GM11168 (cell line): ENCODE data around the gene SLC9B1.
"Not testable (repeated sequence)": the region's sequence is repeated elsewhere in the genome, so short reads cannot be mapped to it uniquely, and the experiment has no call there.

Source experiments
- in situ Hi-C: fragments of 300-500 bp; cut with MboI; formaldehyde crosslinking; loops from one replicate; pipeline ENCODE4 v1.12.0; 2022; ENCODE audit warnings: low sequenced_read_pairs; ENCODE audit not compliant: unreplicated experiment

SLC9B1 gene

GRCh38 chr4:103012551-103012950 is 7.0 kb downstream of the SLC9B1 start:
- in situ Hi-C loops = loop anchor here (10.0 kb wide), 1 partner anchor 668 kb away; the partner anchor contains the start of gene SLC39A8

DNA sequence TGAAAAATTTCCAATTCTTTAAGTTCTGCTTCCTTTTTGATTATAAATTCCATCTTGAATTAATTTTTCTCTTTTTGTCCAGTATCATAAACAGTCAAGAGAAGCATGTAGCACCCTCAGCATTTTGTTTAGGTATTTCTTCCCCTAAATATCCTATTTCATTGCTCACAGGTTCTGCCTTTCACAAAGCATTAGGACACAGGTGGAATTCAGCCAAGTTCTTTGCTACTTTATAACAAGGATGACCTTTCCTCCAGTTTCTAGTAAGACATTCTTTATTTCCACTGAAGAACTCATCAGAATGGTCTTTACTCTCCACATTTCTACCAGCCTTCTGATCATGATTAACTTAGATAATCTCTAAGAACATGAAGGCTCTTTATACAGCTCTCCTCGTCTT is 7.4 kb downstream of the SLC9B1 start:
- in situ Hi-C loops = loop anchor here (10.0 kb wide), 1 partner anchor 667 kb away; the partner anchor contains the start of gene SLC39A8

DNA sequence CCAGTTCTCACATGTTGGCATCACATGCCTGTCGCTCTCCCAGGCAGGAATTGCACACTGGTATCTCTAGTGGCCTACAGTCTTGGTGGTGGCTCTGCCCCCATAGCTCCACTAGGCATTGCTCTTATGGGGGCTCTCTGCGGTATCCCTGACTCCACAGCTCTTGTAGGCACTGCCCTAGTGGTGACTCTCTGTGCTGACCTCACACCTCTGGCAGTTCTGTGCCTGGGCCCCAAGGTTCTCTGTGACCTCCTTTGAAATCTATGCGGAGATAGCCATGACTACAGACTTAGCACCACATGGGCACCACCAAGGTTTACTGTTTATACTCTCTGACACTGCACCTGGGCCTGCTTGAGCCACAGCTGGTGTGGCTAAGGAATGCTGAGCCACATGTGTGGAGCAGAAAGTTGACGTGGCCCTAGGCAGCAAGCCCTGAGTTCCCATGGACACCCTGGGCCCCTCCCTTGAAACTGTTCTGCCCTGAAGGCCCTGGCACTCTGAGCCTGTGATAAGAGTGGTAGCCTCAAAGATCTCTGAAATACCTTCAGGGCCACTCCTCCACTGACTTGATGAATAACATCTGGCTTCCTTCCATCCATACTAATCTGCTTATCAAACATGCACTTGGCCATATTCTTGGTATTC is 8.0 kb downstream of the SLC9B1 start:
- in situ Hi-C loops = loop anchor here (10.0 kb wide), 1 partner anchor 667 kb away; the partner anchor contains the start of gene SLC39A8

GRCh38 chr4:103010804-103011203 is 8.7 kb downstream of the SLC9B1 start:
- in situ Hi-C loops = loop anchor here (10.0 kb wide), 1 partner anchor 666 kb away; the partner anchor contains the start of gene SLC39A8

DNA sequence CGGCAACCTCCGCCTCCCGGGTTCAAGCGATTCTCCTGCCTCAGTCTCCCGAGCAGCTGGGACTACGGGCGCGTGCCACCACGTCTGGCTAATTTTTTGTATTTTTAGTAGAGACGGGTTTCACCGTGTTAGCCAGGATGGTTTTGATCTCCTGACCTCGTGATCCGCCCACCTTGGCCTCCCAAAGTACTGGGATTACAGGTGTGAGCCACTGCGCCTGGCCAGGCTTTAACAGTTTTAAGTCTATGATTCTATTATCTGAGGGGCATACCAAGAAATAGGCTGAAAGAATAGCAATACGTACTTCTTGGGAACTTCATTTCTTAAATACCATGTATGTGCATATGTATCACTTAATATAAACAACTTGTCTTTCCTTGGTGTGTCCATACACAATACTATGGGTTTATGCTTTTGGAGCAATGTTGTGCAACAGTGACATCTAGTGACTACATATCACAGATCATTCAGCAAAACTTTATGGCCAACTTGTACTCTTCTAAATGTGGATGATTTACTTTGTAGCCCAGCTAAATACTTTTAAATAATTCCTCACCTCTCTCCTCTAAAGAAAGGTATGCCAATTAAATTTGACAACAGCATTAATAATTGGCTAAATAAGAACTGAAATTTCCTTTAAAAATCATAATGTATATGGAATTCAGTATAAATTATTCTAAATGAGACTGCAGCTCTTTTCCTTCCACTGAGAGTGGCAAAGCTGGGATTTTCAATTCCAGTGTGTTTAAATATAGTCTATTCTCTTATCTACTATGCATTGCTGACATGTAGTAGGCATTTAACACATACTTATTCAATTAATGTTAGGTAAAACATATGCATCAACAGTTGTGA is 10.4 kb downstream of the SLC9B1 start:
- in situ Hi-C loops = loop anchor here (5.0 kb wide), 1 partner anchor 387 kb away; no protein-coding TSS in a partner anchor

GRCh38 chr4:103002551-103002950 is 17.0 kb downstream of the SLC9B1 start:
- in situ Hi-C loops = loop anchor here (5.0 kb wide), 1 partner anchor 560 kb away; no protein-coding TSS in a partner anchor

- in situ Hi-C loops = no loop called here
Observed at GRCh38 chr4:102994803-102995202, 24.7 kb downstream of the SLC9B1 start.

DNA sequence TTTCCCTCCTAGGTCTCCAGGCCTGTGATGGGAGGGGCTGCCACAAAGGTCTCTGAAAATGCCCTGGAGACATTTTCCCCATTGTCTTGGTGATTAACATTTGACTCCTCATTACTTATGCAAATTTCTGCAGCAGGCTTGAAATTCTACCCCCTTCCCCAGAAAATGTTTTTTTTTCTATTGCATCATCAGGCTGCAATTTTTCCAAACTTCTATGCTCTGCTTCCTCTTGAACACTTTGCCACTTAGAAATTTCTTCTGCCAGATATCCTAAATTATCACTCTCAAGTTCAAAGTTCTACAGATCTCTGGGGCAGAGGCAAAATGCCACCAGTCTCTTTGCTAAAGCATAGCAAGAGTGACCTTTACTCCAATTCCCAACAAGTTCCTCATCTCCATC is 25.5 kb downstream of the SLC9B1 start:
- in situ Hi-C loops = not testable (repeated sequence)

DNA sequence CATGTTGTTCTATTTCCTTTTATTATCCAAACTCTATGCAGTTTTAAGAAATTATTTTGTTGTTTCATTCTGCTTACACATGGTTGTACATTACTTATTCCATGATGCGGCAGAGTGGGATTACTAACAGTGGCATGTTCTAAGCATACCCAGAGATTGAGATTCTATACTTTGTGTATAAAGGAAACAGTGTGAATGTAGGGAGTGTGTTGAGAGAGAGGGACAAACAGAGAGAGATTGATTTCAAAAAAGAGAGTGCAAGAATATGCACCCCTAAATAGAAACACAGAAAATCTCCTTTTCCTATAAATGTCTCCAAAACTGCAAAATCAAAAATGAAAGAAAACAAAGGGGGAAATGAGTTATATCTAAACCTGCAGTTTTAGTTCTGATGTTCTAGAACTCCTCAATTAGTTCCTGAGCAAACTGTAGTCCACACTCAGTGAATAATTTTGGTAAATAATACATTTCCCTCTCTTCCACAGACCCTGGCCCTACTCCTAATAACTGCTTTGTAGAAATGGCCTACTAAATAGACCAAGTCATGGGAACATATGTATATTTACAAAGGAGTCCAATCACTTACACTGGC is 31.0 kb downstream of the SLC9B1 start:
- in situ Hi-C loops = no loop called here

- in situ Hi-C loops = no loop called here
Observed at GRCh38 chr4:102981005-102981404, 38.5 kb downstream of the SLC9B1 start.

DNA sequence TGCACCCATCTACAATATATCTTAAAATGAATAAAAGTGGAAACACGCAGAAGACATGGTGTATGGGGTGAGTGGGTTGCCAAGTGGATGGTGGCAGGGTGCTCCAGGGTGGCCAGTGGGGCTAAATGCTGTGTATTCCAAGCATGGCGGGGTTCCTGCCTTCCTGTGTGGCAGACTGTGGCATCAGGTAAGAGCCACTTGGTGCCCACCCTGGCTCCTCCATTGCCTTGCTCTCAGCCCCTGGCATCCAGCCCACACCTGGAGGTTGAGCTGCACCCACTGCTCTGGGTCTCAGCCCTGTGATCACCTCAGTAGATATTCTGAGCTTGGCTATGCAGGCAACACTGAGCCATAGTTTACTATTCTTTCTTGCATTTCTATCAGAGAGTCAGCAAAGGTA is 57.7 kb downstream of the SLC9B1 start:
- in situ Hi-C loops = not testable (repeated sequence)

- in situ Hi-C loops = no loop called here
Observed at GRCh38 chr4:102959496-102959895, 60.0 kb downstream of the SLC9B1 start.

DNA sequence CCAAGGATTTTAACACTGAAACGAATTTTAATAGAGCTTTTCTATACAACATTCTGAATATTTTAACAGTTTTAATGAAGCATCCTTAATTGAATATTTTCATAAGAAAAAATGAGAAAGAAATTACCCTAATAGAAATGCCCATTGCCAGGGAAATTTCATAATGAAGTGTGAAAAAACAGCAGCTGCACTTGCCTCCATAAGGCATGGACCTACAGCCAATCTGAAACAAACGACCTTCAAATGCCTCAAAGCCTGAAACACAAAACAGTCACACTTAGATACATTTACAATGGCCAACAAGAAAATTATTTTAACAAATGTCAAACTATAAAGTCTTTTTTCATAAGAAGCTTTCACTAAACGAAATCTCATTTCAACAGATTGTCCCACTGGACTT is 74.4 kb downstream of the SLC9B1 start:
- in situ Hi-C loops = no loop called here

DNA sequence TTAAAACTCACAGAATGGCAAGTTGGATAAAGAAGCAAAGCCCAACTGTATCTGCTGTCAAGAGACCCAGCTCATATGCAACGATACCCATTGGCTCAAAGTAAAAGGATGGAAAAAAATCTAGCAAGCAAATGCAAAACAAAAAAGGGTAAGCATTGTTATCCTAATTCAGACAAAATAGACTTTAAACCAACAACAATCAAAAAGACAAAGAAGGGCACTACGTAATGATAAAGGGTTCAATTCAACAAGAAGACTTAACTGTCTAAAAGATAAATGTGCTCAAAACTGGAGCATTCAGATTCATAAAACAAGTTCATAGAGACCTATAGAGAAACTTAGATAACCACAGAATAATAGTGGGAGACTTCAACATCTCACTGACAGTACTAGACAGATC is 81.4 kb downstream of the SLC9B1 start:
- in situ Hi-C loops = not testable (repeated sequence)

- in situ Hi-C loops = no loop called here
Observed at GRCh38 chr4:102935716-102936115, 83.8 kb downstream of the SLC9B1 start.

DNA sequence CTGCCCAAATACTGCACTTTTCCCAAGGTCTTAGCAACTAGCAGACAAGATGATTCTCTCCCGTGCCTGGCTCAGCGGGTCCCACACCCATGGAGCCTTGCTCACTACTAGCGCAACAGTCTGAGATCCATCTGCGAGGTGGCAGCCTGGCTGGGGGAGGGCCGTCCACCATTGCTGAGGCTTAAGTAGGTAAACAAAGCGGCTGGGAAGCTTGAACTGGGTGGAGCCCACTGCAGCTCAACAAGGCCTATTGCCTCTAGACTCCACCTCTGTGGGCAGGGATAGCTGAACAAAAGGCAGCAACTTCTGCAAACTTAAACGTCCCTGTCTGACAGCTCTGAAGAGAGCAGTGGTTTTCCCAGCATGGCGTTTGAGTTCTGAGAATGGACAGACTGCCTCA is 99.8 kb downstream of the SLC9B1 start:
- in situ Hi-C loops = not testable (repeated sequence)

DNA sequence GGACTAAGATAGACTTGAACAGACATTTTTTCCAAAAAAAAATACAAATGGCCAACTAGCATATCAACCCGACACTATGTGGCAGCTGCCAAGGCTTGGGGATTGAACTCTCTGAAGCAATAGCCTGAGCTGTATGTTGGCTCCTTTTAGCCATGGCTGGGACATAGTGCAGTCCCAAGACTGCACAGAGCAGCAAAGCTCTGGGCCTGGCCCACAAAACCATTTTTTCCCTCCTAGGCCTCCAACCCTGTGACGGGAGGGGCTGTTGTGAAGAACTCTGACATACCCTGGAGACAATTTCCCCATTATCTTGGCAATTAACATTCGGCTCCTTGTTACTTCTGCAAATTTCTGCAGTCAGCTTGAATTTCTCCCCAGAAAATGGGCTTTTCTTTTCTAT is 100.6 kb downstream of the SLC9B1 start:
- in situ Hi-C loops = no loop called here

- in situ Hi-C loops = no loop called here
Observed at GRCh38 chr4:102901804-102902203, 117.7 kb downstream of the SLC9B1 start.

DNA sequence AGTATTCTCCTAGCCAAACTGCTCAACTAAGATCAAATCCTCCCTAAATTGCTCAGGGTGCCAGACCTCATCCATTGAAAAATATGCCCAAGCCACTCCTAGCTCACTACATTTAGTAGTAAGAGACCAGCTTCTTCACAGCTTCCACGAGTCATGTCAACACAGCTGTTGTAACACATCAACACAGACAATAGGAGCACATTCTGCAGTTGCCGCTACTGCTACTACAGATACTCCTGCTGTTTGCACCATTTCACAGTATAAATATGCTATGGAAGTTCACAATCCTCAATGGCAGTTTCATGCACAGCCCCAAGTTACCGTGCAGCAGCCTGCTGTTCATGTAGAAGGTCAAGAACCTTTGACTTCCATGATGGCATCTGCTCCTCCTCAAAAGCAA is 121.9 kb downstream of the SLC9B1 start:
- in situ Hi-C loops = not testable (repeated sequence)

GRCh38 chr4:102896547-102896946 is 123.0 kb downstream of the SLC9B1 start:
- in situ Hi-C loops = not testable (repeated sequence)

DNA sequence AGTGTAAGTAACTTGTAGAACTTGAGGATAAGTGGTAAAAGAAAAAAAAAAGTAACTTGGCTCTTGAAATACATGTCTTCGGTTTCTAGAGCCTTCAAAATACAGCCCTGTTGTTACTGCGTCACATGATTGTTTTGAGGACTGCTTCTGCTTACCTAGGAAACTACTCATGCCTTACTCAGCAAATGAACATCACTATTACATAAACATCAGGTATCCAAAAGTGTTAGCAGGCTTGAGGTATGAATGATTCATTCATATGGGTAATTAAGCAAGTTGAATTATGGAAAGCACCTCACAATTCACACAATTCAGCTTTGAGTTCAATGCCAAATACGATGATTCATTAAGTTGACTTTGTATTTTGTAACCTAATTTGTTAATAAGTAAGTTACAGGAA is 129.6 kb downstream of the SLC9B1 start:
- in situ Hi-C loops = not testable (repeated sequence)
